Stimulated activated CD4-positive, alpha-beta T cell treated with anti-CD3 and anti-CD28 coated beads, TNF-alpha, amount 100 ng/mL, for 24 hours (primary cell): ENCODE data around the gene CCSER1.

ENCODE experiments used
- DNase-seq, 3 experiments: peaks; one replicate each; pipeline ENCODE4 v3.0.0-alpha.2; 2020; ENCODE audit warnings: low read depth in 3 of 3

The CCSER1 gene

GRCh38 chr4:90127706-90128345 is 632 bp downstream of the CCSER1 start:
- no peak for DNase-seq

- no peak for DNase-seq
Observed at GRCh38 chr4:90128961-90129495, 1.8 kb downstream of the CCSER1 start.

- no peak for DNase-seq
Observed at GRCh38 chr4:90130076-90130475, 2.9 kb downstream of the CCSER1 start.

GRCh38 chr4:90137555-90137954 is 10.4 kb downstream of the CCSER1 start:
- no peak for DNase-seq

GRCh38 chr4:90142081-90142480 is 14.9 kb downstream of the CCSER1 start:
- no peak for DNase-seq

GRCh38 chr4:90145319-90145718 is 18.1 kb downstream of the CCSER1 start:
- DNase-seq: no peak

- DNase-seq: no peak
Observed at GRCh38 chr4:90146306-90146705, 19.1 kb downstream of the CCSER1 start.

GRCh38 chr4:90148574-90149148 is 21.5 kb downstream of the CCSER1 start:
- no peak for DNase-seq

GRCh38 chr4:90152024-90152423 is 24.8 kb downstream of the CCSER1 start:
- DNase-seq: no peak

- DNase-seq: no peak
Observed at GRCh38 chr4:90159193-90159592, 32.0 kb downstream of the CCSER1 start.

- no peak for DNase-seq
Observed at GRCh38 chr4:90160044-90160443, 32.9 kb downstream of the CCSER1 start.

GRCh38 chr4:90162566-90162965 is 35.4 kb downstream of the CCSER1 start:
- DNase-seq: no peak

GRCh38 chr4:90163872-90164271 is 36.7 kb downstream of the CCSER1 start:
- no peak for DNase-seq

- no peak for DNase-seq
Observed at GRCh38 chr4:90165883-90166282, 38.7 kb downstream of the CCSER1 start.

GRCh38 chr4:90171491-90171890 is 44.3 kb downstream of the CCSER1 start:
- DNase-seq: no peak

GRCh38 chr4:90174621-90175023 is 47.4 kb downstream of the CCSER1 start:
- no peak for DNase-seq

GRCh38 chr4:90181644-90182043 is 54.5 kb downstream of the CCSER1 start:
- no peak for DNase-seq

GRCh38 chr4:90183254-90183653 is 56.1 kb downstream of the CCSER1 start:
- DNase-seq: no peak

GRCh38 chr4:90184560-90184959 is 57.4 kb downstream of the CCSER1 start:
- DNase-seq: no peak

GRCh38 chr4:90185416-90185815 is 58.2 kb downstream of the CCSER1 start:
- DNase-seq: no peak

GRCh38 chr4:90186229-90186628 is 59.0 kb downstream of the CCSER1 start:
- no peak for DNase-seq

GRCh38 chr4:90187148-90187884 is 60.1 kb downstream of the CCSER1 start:
- no peak for DNase-seq

- DNase-seq: no peak
Observed at GRCh38 chr4:90189178-90189577, 62.0 kb downstream of the CCSER1 start.
